Gastroesophageal sphincter (tissue), 4 donors: ENCODE results near the gene AUTS2. TPM values are rescaled to one million over a fixed set of nuclear protein-coding genes. Genes with fewer than 3 reads are reported as not detected.
A peak's percentile ranks its signal among the peaks of the same experiment; 100 is the strongest.

ENCODE experiments used
- ATAC-seq: fragments of 150-250 bp; one replicate; pipeline ENCODE4 v1.9.1; 2016; ENCODE audit warnings: mild to moderate bottlenecking, moderate library complexity
- H3K27ac ChIP-seq, 4 donors: fragments of 200-600 bp; sonication (generic) in 3 of 4; 1 replicate in 3 of 4; 2 replicates in 1 of 4; pipeline ENCODE4 v1.5.1; 2016 to 2019
- H3K27me3 ChIP-seq: fragments of 200-600 bp; sonication (generic); one replicate; pipeline ENCODE4 v1.5.1; 2019
- H3K36me3 ChIP-seq, 2 donors: fragments of 200-600 bp; sonication (generic); one replicate each; pipeline ENCODE4 v1.5.1; 2019; ENCODE audit warnings: control low read depth in 1 of 2
- H3K4me1 ChIP-seq, 3 donors: fragments of 200-600 bp; sonication (generic); 1 replicate in 2 of 3; 2 replicates in 1 of 3; pipeline ENCODE4 v1.5.1; 2016 to 2019; ENCODE audit warnings: control low read depth in 2 of 3
- H3K4me3 ChIP-seq, 2 donors: fragments of 200-600 bp; sonication (generic); one replicate each; pipeline ENCODE4 v1.5.1; 2019; ENCODE audit warnings: mild to moderate bottlenecking in 1 of 2, moderate library complexity in 1 of 2
- H3K9me3 ChIP-seq, 3 donors: fragments of 200-600 bp; sonication (generic); one replicate each; pipeline ENCODE4 v1.5.1; 2017 to 2019; ENCODE audit warnings: control low read depth in 2 of 3
- EP300 ChIP-seq: sonication (generic); formaldehyde crosslinking; IDR thresholded peaks from one replicate; pipeline ENCODE4 v1.6.1; 2017; ENCODE audit warnings: antibody characterized with exemption, mild to moderate bottlenecking
- POLR2A ChIP-seq, 2 donors: fragments of 450-650 bp; IDR thresholded peaks; one replicate each; pipeline ENCODE4 v1.6.1; 2017; ENCODE audit warnings: antibody characterized with exemption in 2 of 2, mild to moderate bottlenecking in 2 of 2, moderate library complexity in 1 of 2
- POLR2AphosphoS5 ChIP-seq: sonication (generic); formaldehyde crosslinking; IDR thresholded peaks from one replicate; pipeline ENCODE4 v1.6.1; 2017; ENCODE audit warnings: antibody characterized with exemption
- WGBS, 2 donors: methylation state at CpG; one replicate each; pipeline ENCODE4 v1.1.5; 2018; ENCODE audit warnings: low coverage in 1 of 2; 5-methylcytosine and 5-hydroxymethylcytosine counted together
- total RNA-seq, 4 donors: library from RNA; depleted of rRNA; stranded (reverse); fragments of >200 nt; gene quantifications; one replicate each; pipeline ENCODE4 v1.1.0, GENCODE V29; 2016
- TF ChIP-seq, protein P1 (sequence below), 4 experiments: fragments of 200-600 bp in 2 of 4; fragments of 450-650 bp in 2 of 4; sonication (generic) in 1 of 4; IDR thresholded peaks; one replicate each; pipeline ENCODE4 v1.5.1; 2017 to 2019; ENCODE audit warnings: antibody characterized with exemption in 4 of 4, mild to moderate bottlenecking in 2 of 4, moderate library complexity in 2 of 4

The AUTS2 gene
- total RNA-seq, 4 donors from 2014 or later: 12.2 to 48.7 (median 44.1) TPM

DNA sequence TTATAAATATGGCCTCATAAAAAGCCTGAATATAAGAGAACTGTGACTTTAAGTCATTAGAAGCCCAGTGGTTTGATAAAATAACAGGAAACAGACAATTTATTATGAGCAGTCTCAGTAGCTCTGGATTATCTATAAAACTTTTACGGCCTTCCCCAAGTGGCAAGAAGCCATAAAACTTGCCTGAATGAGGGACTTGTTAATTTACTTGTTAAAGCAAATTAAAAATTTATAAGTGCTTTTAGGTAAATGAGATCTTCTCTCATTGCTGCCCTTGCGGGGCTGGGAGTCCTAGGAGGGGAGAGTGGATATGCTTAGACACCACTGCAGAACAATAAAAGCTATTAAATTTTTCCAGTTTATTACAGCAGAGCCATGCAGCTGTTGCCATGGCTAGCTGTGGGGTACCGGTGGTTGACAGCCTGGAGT, 499.9 kb downstream of the AUTS2 start:
- ATAC-seq: no peak

DNA sequence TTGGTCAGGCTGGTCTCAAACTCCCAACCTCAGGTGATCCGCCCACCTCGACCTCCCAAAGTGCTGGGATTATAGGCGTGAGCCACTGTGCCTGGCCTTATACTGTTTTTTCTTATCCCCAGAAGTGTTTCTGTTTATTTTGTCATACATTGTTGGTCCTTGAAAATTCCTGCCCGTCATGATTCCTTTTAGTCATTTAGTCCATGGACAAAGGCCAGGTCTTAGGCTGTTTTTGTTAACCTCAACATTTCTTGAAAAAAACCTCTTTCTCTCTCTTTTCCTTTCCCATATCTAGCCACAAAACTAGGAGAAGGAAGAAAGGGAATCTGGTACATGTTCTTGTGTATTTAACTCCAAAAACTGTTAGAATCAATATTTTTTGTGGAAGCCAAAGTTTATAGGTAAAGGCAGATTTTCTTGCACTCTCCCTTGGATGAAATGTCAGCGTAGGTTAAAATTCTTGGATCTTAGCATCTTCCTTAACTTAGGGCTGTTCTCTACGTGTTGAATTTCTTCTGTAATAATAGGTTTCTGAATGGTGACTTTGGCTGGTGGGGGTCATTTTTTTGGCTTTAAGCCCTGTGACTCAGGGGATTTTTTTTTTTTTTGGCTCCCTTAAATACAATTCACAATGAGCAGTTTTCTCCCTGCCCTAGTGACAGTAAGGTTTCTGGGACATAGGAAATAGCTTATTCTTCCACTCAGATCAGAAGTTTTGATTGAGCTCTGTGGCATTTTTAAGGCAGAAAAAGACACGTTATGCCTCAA, 500.8 kb downstream of the AUTS2 start:
- TF ChIP-seq, protein P1, sequence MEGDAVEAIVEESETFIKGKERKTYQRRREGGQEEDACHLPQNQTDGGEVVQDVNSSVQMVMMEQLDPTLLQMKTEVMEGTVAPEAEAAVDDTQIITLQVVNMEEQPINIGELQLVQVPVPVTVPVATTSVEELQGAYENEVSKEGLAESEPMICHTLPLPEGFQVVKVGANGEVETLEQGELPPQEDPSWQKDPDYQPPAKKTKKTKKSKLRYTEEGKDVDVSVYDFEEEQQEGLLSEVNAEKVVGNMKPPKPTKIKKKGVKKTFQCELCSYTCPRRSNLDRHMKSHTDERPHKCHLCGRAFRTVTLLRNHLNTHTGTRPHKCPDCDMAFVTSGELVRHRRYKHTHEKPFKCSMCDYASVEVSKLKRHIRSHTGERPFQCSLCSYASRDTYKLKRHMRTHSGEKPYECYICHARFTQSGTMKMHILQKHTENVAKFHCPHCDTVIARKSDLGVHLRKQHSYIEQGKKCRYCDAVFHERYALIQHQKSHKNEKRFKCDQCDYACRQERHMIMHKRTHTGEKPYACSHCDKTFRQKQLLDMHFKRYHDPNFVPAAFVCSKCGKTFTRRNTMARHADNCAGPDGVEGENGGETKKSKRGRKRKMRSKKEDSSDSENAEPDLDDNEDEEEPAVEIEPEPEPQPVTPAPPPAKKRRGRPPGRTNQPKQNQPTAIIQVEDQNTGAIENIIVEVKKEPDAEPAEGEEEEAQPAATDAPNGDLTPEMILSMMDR (IDR thresholded peaks at IDR 0.05): no peak
- TF ChIP-seq EP300: no peak
- WGBS, 2 donors: 37 to 50% methylated on average over 5 to 7 of the region's 7 CpGs
- H3K4me3 ChIP-seq: no peak overlapping the region
- ATAC-seq: no peak
- no peaks in the 10 kb centered on the region for H3K36me3 ChIP-seq
- H3K9me3 ChIP-seq: no peaks in the 10 kb centered on the region
- H3K27ac ChIP-seq: no peak overlapping the region
- no peaks in the 10 kb centered on the region for H3K27me3 ChIP-seq
- peaks cover 0 to 37% (median 4%) of the 10 kb centered on the region in 3 donors for H3K4me1 ChIP-seq

More for the DNA sequence above, 499.9 kb downstream of the AUTS2 start:
- WGBS, 2 donors: 22 to 47% methylated on average over 3 of the region's 3 CpGs
- H3K27me3 ChIP-seq: no peaks in the 10 kb centered on the region
- H3K36me3 ChIP-seq: no peaks in the 10 kb centered on the region
- no peaks in the 10 kb centered on the region for H3K9me3 ChIP-seq
- peak overlapping the region in 1 of 4 donors; percentile 24 for H3K27ac ChIP-seq
- no peak for TF ChIP-seq POLR2AphosphoS5
- no peak for TF ChIP-seq EP300
- TF ChIP-seq POLR2A (IDR thresholded peaks at IDR 0.05): no peak
- TF ChIP-seq, protein P1 (IDR thresholded peaks at IDR 0.05): no peak
- peaks cover 3 to 46% (median 4%) of the 10 kb centered on the region in 3 donors for H3K4me1 ChIP-seq
- no peak overlapping the region for H3K4me3 ChIP-seq

DNA sequence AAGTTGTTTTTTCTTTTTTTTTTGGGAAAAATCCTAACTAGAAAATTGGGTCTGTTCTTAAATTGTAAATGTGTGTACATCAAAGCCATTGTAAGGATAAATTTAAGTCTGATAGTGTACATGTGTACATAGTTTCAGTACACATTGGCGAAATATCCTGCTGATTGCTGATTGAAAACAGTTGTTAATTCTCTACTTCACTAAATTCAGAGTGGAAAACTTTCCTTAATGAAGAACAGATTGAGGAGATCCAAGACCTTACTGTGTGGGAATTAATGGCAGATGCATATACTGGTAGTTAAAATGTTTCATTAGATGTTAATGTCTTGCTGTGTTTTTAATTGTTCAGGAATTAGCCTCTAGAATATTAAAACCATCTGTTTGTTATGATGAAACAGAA, 506.0 kb downstream of the AUTS2 start:
- ATAC-seq: no peak
- no peak overlapping the region for H3K4me3 ChIP-seq

DNA sequence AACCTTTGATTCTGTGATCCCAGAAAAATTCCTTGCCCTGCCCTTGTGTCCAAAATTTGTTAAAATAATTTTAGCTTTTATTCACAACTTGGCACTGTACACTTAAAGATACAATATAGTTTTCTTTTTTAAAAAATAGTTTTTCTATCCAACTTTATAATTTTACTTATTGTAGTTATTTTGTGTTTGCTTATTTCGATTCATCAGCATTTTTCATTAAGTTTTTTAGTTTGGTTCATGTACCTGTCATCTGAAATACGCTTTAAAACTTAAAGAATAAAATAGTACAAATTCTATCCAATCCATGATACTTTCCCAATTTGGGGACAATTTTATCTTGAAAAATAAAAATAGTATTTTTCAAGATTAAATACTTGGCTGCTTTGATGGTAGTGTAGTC, 514.8 kb downstream of the AUTS2 start:
- H3K27ac ChIP-seq: no peak overlapping the region
- peaks cover 0 to under 1% of the 10 kb centered on the region in 2 donors for H3K36me3 ChIP-seq
- 92 to 97% methylated on average over 2 of the region's 2 CpGs for WGBS, 2 donors
- TF ChIP-seq EP300: no peak
- H3K4me1 ChIP-seq: no peaks in the 10 kb centered on the region
- H3K27me3 ChIP-seq: no peaks in the 10 kb centered on the region
- H3K9me3 ChIP-seq: no peaks in the 10 kb centered on the region
- no peak overlapping the region for H3K4me3 ChIP-seq
- no peak for ATAC-seq

More for the DNA sequence above, 506.0 kb downstream of the AUTS2 start:
- Histone ChIP-seq H3K27me3 (no peaks in the 10 kb centered on the region), H3K27ac (no peak overlapping the region), H3K9me3 (no peaks in the 10 kb centered on the region), H3K36me3 (no peaks in the 10 kb centered on the region), H3K4me1 (peaks cover 0 to 13% (median under 1%) of the 10 kb centered on the region in 3 donors)
- WGBS, 2 donors: 92% methylated on average over 1 of the region's 1 CpG; no CpG with 5 or more reads in 1 of the 2 donors
- TF ChIP-seq, protein P1 (IDR thresholded peaks at IDR 0.05): no peak
- TF ChIP-seq POLR2AphosphoS5 (no peak), EP300 (no peak), POLR2A (IDR thresholded peaks at IDR 0.05) (no peak)

DNA sequence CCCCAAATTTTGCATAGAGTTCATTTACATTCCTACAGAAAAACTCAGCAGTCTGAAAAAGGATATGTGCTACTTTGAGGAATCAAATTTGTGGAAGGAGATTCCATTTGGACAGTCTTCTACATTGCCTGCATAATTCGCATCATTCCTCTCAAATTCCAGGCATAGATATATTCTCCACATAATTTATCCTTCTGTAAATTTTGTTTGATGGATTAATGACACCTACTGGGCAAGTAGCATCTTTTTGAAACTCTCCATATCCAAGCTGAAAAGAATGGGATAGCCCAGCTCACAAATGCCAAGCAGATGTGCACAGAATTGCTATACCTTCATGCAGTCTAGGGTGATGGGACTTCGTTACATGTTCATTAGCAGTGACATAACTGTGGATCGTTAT, 515.3 kb downstream of the AUTS2 start:
- Histone ChIP-seq H3K4me3 (no peak overlapping the region), H3K9me3 (no peaks in the 10 kb centered on the region), H3K4me1 (no peaks in the 10 kb centered on the region), H3K27ac (no peak overlapping the region), H3K27me3 (no peaks in the 10 kb centered on the region), H3K36me3 (peaks cover 0 to 5% of the 10 kb centered on the region in 2 donors)
- no peak for ATAC-seq
- TF ChIP-seq POLR2A (IDR thresholded peaks at IDR 0.05) (no peak), EP300 (no peak), POLR2AphosphoS5 (no peak)
- TF ChIP-seq, protein P1 (IDR thresholded peaks at IDR 0.05): no peak
- WGBS, 2 donors: 86 to 93% methylated on average over 3 of the region's 3 CpGs
